Neutrophil (primary cell): ENCODE measurements around the gene ARID1A.

Source experiments
- H3K27ac ChIP-seq: fragments of 200-600 bp; sonication (generic); 2 replicates; pipeline ENCODE4 v1.5.1; 2016; ENCODE audit warnings: mild to moderate bottlenecking, moderate library complexity
- H3K27me3 ChIP-seq: fragments of 200-600 bp; sonication (generic); 2 replicates; pipeline ENCODE4 v1.6.0; 2016; ENCODE audit warnings: mild to moderate bottlenecking
- H3K36me3 ChIP-seq: fragments of 200-600 bp; sonication (generic); 2 replicates; pipeline ENCODE4 v1.5.1; 2017
- H3K4me1 ChIP-seq, 2 experiments: fragments of 200-600 bp in 1 of 2; sonication (generic) in 1 of 2; 1 replicate in 1 of 2; 2 replicates in 1 of 2; pipeline versions ENCODE4 v1.5.1 to v1.6.1; 2013 to 2016; ENCODE audit warnings: low read depth in 1 of 2, low read length in 1 of 2, mild to moderate bottlenecking in 1 of 2, moderate library complexity in 1 of 2; ENCODE audit not compliant: control insufficient read depth in 1 of 2, insufficient read depth in 1 of 2
- H3K4me3 ChIP-seq, 2 experiments: fragments of 200-600 bp in 1 of 2; sonication (generic) in 1 of 2; 1 replicate in 1 of 2; 2 replicates in 1 of 2; pipeline ENCODE4 v1.5.1; 2013 to 2016; ENCODE audit warnings: low read depth in 1 of 2, low read length in 1 of 2, mild to moderate bottlenecking in 1 of 2, moderate library complexity in 1 of 2
- H3K9me3 ChIP-seq: fragments of 200-600 bp; sonication (generic); 2 replicates; pipeline ENCODE4 v1.5.1; 2016
- CTCF ChIP-seq: fragments of 200-600 bp; sonication (generic); IDR thresholded peaks from 2 replicates; pipeline ENCODE4 v1.5.1; 2016; ENCODE audit warnings: antibody characterized with exemption

Gene ARID1A

GRCh38 chr1:26747048-26747447 is 51.2 kb downstream of the ARID1A start:
- no peak for TF ChIP-seq CTCF
- H3K27ac ChIP-seq = peak overlapping the region; percentile 21
- no peaks in the 10 kb centered on the region for H3K27me3 ChIP-seq
- peaks cover 23% of the 10 kb centered on the region for H3K36me3 ChIP-seq
- no peak overlapping the region for H3K4me3 ChIP-seq
- H3K4me1 ChIP-seq = peaks cover 29 to 30% of the 10 kb centered on the region in 2 experiments
- H3K9me3 ChIP-seq = no peaks in the 10 kb centered on the region

- peaks cover 23% of the 10 kb centered on the region for H3K36me3 ChIP-seq
- no peaks in the 10 kb centered on the region for H3K27me3 ChIP-seq
- TF ChIP-seq CTCF = no peak
- H3K4me1 ChIP-seq = peaks cover 22 to 23% of the 10 kb centered on the region in 2 experiments
- H3K4me3 ChIP-seq = no peak overlapping the region
- peak overlapping the region; percentile 40 for H3K27ac ChIP-seq
- no peaks in the 10 kb centered on the region for H3K9me3 ChIP-seq
Measured at GRCh38 chr1:26748351-26748750, 52.5 kb downstream of the ARID1A start.

DNA sequence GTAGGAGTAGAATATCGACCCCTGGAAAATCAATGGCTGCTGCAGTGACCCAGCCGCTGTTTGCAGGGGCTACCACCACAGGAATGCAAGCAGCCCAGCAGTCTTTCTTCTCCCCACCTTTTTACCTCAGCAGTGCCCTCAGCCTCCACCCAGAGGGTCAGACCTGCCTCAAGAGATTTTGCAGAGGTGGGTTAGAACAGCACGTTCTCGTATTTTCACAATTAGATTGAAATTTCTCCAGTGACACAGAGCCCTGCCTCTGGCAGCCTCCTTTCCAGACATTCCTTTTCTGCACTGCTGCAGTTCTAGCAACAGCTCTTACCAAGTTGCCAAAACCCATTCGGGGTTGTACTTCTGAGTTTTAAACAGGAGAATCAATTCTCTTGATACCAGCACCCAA is 53.6 kb downstream of the ARID1A start:
- Histone ChIP-seq H3K27ac (peak overlapping the region; percentile 30), H3K27me3 (no peaks in the 10 kb centered on the region), H3K36me3 (peaks cover 32% of the 10 kb centered on the region), H3K9me3 (no peaks in the 10 kb centered on the region), H3K4me3 (no peak overlapping the region), H3K4me1 (peaks cover 11 to 12% of the 10 kb centered on the region in 2 experiments)
- TF ChIP-seq CTCF = no peak

DNA sequence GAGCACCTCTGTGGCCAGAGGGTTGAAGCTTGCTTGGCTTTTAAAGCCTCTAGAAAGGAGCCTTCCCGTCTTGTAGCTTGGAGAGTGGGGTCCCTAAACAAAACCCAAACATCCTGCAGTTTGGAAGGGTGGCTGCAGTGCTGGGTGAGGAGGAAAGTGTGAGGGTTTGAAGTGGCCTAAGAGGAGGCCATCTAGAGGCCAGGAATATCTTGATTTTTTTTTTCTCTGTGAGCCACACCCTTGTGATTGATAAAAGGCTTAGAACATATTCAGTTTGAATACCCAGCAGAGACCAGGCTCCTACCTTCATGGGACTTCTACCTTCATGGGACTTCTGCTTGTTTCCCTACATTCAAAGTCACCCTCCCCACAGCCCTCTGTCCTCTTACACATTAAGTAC is 54.6 kb downstream of the ARID1A start:
- Histone ChIP-seq H3K9me3 (no peaks in the 10 kb centered on the region), H3K27me3 (no peaks in the 10 kb centered on the region), H3K27ac (peak overlapping the region; percentile 30), H3K4me1 (peaks cover 1 to 2% of the 10 kb centered on the region in 2 experiments), H3K4me3 (no peak overlapping the region), H3K36me3 (peaks cover 32% of the 10 kb centered on the region)
- TF ChIP-seq CTCF = no peak

DNA sequence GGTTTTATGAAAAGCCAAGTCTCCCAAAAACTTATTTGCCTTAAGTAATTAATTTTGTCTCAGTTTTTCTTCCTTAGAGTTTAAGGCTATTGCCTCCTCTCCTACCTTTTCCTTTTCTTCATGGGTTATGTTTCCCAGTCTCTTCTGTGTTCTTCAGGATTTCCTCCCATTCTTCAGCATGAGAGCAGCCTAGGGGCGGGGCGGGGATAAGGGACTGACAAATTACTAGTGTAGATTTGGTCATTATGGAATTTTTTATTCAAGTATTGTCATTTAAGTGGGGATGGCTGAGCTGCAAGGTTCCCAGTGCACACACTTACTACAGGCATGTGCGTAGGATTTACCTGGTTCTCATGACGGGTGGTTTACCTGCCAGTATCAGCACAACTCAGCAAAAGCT is 56.7 kb downstream of the ARID1A start:
- Histone ChIP-seq H3K4me3 (no peak overlapping the region), H3K27ac (no peak overlapping the region), H3K36me3 (peaks cover 39% of the 10 kb centered on the region), H3K27me3 (no peaks in the 10 kb centered on the region), H3K9me3 (no peaks in the 10 kb centered on the region), H3K4me1 (no peaks in the 10 kb centered on the region)
- TF ChIP-seq CTCF = no peak
